Measurements from ENCODE around the gene SPSB1.

- TF ChIP-seq, protein P1, sequence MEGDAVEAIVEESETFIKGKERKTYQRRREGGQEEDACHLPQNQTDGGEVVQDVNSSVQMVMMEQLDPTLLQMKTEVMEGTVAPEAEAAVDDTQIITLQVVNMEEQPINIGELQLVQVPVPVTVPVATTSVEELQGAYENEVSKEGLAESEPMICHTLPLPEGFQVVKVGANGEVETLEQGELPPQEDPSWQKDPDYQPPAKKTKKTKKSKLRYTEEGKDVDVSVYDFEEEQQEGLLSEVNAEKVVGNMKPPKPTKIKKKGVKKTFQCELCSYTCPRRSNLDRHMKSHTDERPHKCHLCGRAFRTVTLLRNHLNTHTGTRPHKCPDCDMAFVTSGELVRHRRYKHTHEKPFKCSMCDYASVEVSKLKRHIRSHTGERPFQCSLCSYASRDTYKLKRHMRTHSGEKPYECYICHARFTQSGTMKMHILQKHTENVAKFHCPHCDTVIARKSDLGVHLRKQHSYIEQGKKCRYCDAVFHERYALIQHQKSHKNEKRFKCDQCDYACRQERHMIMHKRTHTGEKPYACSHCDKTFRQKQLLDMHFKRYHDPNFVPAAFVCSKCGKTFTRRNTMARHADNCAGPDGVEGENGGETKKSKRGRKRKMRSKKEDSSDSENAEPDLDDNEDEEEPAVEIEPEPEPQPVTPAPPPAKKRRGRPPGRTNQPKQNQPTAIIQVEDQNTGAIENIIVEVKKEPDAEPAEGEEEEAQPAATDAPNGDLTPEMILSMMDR (conservative IDR thresholded peaks at IDR 0.05) = no peak
- no peak for TF ChIP-seq EZH2 (IDR thresholded peaks at IDR 0.05; ENCODE audit: low read depth)
Measured at GRCh38 chr1:9320520-9321479, 28.1 kb downstream of the SPSB1 start.
